Glomerular visceral epithelial cell (primary cell): ENCODE measurements around the gene ABCA9.
"Not testable (repeated sequence)": the region's sequence is repeated elsewhere in the genome, so short reads cannot be mapped to it uniquely, and the experiment has no call there.

Experiments
- DNase-seq: peaks from one replicate; pipeline ENCODE4 v3.0.0-alpha.2; 2016; ENCODE audit errors: extremely low spot score

ABCA9 gene, protein sequence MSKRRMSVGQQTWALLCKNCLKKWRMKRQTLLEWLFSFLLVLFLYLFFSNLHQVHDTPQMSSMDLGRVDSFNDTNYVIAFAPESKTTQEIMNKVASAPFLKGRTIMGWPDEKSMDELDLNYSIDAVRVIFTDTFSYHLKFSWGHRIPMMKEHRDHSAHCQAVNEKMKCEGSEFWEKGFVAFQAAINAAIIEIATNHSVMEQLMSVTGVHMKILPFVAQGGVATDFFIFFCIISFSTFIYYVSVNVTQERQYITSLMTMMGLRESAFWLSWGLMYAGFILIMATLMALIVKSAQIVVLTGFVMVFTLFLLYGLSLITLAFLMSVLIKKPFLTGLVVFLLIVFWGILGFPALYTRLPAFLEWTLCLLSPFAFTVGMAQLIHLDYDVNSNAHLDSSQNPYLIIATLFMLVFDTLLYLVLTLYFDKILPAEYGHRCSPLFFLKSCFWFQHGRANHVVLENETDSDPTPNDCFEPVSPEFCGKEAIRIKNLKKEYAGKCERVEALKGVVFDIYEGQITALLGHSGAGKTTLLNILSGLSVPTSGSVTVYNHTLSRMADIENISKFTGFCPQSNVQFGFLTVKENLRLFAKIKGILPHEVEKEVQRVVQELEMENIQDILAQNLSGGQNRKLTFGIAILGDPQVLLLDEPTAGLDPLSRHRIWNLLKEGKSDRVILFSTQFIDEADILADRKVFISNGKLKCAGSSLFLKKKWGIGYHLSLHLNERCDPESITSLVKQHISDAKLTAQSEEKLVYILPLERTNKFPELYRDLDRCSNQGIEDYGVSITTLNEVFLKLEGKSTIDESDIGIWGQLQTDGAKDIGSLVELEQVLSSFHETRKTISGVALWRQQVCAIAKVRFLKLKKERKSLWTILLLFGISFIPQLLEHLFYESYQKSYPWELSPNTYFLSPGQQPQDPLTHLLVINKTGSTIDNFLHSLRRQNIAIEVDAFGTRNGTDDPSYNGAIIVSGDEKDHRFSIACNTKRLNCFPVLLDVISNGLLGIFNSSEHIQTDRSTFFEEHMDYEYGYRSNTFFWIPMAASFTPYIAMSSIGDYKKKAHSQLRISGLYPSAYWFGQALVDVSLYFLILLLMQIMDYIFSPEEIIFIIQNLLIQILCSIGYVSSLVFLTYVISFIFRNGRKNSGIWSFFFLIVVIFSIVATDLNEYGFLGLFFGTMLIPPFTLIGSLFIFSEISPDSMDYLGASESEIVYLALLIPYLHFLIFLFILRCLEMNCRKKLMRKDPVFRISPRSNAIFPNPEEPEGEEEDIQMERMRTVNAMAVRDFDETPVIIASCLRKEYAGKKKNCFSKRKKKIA (N-terminal part only)

DNA sequence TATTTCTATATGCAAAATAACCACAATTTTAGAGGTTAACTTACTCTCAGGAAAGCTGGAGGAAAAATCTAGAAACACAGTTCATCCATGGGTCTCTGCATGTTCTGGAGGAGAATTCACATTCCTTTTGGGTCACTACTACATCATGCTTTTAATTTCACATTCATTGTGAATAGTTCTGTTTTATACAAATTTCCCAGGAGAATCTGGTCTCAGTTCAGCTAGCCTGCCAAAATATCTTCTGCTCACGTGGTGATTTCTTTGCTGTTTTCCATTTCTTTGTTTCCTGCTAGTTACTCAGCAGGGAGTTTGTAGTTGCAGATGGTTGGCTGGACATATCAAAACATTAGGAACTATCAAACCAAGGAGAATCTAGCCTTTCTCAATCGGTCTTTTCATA is at the start of gene ABCA9:
TSS of gene ABCA9 (minus strand) at position 106 of the 400 bp plus-strand sequence. CDS start 9,801 bp downstream, outside the sequence.
- DNase-seq = no peak

DNA sequence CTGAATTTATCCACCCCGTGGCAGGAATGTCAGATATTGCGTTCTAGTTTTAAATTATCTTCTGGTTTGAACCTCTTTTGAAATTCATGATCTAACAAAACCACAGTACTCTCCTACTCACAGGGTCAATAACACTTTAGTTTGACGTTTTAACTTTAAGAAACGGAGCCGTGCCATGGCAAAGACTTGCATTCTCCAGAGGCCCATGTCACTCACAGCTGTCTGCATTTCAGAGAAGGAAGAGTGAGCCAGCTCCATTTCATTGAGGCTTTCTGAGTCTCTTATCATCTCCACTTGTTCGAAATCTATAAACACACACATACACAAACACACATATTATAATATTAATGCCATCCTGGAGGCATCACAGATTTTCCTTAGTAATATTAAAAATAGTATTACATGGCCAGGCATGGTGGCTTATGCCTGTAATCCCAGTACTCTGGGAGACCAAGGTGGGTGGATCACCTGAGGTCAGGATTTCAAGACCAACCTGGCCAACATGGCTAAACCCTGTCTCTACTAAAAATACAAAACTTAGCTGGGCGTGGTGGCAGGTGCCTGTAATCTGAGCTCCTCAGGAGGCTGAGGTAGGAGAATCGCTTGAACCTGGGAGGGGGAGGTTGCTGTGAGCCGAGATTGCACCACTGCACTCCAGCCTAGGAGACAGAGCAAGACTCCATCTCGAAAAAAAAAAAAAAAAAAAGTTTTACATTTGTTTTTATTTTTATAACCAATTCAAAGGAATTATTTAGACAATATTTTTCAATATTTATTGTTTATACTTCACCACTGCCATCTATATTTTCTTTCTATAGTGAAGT is 45.4 kb upstream of the ABCA9 start:
- no peak for DNase-seq

- no peak for DNase-seq
These were observed 43.0 kb upstream of the ABCA9 start for GRCh38 chr17:69103557-69104233.

GRCh38 chr17:69098625-69099024 is 37.9 kb upstream of the ABCA9 start:
- no peak for DNase-seq

DNA sequence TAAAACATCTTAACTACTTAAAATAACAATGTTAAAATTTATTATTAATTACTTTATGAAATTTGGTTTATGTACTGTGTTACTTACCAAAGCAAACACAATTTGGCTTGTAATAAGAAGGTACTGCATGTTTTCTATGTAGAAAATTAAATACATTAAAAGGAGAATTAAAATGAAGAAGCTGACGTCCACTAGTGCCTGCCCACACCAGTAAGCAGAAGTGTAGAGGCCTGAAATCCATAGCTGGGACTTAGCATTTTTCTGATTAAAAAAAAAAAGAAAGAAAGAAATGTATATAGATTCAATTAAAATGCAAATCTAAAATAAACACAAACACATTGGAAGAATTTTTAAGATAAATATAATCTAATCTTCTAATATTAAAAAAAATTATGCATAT is 35.8 kb upstream of the ABCA9 start:
- no peak for DNase-seq

DNA sequence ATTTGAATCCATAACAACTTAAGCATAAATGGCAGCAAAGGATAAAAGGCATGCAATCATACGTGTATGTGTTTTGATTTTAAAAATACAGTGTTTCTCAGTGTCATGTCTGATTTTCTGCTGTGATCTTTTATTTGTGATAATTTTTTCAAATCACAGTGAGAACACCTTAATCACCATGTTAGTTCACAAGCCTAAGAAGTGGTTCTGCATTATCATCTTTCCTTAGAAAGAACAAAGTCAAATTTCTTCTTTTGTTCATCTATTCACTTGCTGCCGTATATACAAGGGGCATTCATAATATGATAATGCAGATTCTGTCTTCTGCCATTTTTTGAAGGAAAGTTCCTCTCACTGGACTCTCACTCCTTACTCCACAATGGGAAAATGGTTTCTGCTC is 33.3 kb upstream of the ABCA9 start:
- no peak for DNase-seq

- no peak for DNase-seq
These were observed 32.6 kb upstream of the ABCA9 start for GRCh38 chr17:69093279-69093789.

DNA sequence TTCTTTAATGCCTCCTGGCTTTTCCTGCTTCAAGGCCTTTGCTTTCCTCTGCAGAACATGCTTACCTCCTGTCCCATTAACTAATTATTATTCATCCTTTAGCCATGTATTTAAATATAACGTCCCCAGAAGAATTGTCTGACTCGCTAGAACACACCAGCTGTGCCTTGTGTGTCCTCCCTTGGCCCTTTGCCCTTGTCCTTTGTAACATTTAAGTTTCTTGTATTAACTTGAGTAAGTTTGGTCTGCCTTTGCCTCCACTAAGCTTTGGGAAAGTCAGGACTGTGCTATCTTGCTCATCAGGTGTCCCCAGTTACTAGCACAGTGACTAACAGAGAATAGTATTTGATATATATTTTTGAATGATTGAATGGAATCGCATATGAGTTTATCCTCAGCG is 29.6 kb upstream of the ABCA9 start:
- no peak for DNase-seq

DNA sequence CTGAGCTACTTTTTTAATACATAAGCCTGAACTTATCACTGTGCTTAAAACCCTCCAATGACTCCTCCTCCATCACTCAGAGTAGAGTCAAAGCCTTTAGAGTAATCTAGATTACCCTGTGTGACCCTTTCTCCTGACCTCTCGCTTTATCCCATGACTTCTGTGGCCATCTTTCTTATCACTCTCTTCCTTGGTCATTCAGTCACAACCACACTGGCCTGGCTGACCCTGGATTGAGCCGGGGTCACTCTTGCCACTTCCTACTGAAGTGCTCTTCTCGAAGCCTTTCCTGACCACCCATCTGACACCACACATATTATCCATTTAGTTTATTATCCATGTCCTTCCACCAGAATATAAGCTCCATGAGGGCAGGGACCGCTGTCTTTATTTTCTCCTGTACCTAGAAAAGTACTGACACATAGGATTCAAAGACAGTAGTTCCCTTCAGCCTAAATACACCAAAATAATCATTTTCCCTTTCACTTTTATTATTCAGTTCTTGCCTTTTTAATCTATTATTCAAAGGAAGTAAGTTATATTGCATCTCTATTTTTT is 28.0 kb upstream of the ABCA9 start:
- DNase-seq = no peak

- no peak for DNase-seq
These were observed 25.9 kb upstream of the ABCA9 start for GRCh38 chr17:69086641-69087040.

DNA sequence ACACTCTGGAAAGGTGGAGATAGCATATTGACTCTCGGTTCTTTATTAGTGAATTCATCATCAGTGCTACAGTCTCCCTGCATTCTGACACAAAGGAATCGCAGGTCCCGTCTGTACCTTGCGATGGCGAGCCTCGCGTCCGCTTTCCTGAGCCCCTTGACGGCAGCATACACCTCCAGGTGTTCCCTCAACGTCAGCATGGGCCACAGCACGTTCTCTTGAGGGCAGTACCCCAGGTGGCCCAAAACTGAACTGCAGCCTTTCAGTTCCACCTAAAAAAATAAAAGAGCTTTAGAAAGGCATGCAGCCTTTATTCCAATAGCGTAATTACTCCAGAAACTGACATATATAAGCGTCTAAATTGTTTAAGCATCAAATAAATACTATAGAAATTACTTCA is 24.2 kb upstream of the ABCA9 start:
- no peak for DNase-seq

GRCh38 chr17:69082696-69083095 is 22.0 kb upstream of the ABCA9 start:
- DNase-seq = no peak

DNA sequence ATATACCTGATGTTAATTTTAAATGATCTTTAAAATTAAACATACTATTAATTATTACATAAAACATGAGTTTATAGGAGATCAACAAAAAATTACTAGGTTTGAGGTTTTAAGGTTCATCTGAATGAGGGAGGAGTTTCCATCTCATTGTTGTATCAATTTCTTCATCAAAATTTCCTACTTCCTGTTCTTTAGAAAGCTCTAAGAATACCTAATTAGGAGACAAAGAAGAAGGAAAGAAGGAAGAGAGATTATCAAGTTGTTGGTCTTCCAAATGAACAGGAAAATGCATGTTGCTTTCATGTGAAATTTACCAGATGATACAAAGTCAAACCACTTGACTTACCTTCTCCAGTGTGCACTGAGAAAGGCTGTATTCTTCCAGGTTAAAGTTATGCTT is 18.1 kb upstream of the ABCA9 start:
- no peak for DNase-seq

- no peak for DNase-seq
These were observed 15.1 kb upstream of the ABCA9 start for GRCh38 chr17:69075823-69076222.

- DNase-seq = not testable (repeated sequence)
These were observed 12.7 kb upstream of the ABCA9 start for GRCh38 chr17:69073392-69073791.

DNA sequence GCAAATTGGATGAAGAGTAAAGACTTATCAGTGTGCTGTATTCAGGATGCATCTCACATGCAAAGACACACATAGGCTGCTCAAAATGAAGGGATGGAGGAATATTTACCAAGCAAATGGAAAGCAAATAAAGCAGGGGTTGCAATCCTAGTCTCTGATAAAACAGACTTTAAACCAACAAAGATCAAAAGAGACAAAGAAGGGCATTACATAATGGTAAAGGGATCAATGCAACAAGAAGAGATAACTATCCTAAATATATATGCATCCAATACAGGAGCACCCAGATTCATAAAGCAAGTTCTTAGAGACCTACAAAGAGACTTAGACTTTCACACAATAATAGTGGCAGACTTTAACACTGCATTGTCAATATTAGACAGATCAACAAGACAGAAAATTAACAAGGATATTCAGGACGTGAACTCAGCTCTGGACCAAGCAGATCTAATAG is 12.1 kb upstream of the ABCA9 start:
- not testable (repeated sequence) for DNase-seq

- DNase-seq = not testable (repeated sequence)
These were observed 10.5 kb upstream of the ABCA9 start for GRCh38 chr17:69071233-69071586.

DNA sequence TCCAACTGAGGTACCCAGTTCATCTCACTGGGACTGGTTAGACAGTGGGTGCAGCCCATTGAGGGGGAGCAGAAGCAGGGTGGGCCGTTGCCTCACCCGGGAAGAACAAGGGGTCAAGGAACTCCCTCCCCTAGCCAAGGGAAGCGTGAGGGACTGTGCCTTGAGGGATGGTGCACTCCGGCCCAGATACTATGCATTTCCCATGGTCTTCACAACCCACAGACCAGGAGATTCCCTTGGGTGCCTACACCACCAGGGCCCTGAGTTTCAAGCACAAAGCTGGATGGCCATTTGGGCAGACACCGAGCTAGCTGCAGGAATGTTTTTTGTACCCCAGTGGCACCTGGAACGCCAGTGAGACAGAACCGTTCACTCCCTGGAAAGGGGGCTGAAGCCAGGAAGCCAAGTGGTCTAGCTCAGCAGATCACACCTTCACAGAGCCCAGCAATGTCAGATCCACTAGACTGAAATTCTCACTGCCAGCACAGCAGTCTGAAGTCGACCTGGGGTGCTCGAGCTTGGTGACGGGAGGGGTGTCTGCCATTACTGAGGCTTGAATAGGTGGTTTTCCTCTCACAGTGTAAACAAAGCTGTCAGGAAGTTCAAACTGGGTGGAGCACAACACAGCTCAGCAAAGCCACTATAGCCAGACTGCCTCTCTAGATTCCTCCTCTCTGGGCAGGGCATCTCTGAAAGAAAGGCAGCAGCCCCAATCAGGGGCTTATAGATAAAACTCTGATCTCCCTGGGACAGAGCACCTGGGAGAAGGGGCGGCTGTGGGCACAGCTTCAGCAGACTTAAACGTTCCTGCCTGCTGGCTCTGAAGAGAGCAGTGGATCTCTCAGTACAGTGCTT is 9.9 kb upstream of the ABCA9 start:
- not testable (repeated sequence) for DNase-seq

DNA sequence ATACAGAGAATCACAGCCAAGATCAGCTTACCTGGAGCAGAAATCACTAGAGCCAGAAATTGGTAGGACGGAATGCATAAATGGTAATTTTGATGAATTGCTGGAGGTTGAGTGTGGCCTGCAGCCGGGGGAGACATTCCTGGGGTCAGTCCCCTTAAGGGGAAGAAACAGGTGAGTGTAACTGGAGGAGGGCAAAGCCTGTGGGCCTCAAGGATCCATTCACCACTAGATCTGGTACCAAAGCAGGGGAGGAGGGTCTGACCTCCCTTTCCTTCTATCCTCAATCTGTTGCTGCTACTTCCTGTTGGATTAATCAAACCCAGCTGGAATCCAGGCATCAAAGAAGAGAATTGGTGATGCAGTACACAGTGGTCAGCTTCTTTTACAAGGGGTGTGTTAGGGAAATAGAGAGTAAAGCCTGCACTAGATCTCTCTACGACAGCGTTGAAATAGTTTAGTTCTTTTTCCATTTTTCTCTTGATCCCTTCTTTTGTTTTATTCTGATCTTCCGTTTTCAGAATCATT is 8.6 kb upstream of the ABCA9 start:
- no peak for DNase-seq
